GM19452 (cell line): ENCODE measurements around the gene TMEM92.
"Not testable (repeated sequence)": the region's sequence is repeated elsewhere in the genome, so short reads cannot be mapped to it uniquely, and the experiment has no call there.

Experiments
- ATAC-seq: cut with Tn5 transposase; IDR thresholded peaks from one replicate; pipeline ENCODE4 v1.9.1; 2021; ENCODE audit not compliant: unreplicated experiment

TMEM92 gene

GRCh38 chr17:50273654-50274040 is 619 bp upstream of the TMEM92 start:
- no peak for ATAC-seq

- ATAC-seq, result no peak
Measured at GRCh38 chr17:50274897-50275221, 593 bp downstream of the TMEM92 start.

DNA sequence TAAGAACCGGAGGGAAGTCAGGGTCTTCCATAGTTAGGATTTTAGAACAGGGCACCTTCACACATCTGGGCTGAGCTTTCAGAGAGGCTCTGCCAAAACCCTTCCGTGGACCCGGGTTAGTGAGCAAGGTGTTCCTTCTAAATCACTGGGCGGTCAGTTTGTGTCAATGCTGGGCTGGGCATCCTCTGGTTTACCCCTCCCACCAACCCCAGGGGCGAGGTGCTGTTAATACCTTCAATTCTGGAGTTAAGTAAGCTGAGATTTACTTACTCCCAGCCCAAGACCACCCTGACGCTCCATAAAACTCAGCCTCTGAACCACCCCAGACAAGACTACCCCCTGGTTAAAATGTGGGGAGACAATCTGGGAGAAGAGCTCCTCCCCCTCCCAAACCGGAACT is 1.0 kb downstream of the TMEM92 start:
- ATAC-seq, result no peak

- ATAC-seq, result no peak
Measured at GRCh38 chr17:50276588-50277356, 2.5 kb downstream of the TMEM92 start.

GRCh38 chr17:50277357-50277754 is 3.1 kb downstream of the TMEM92 start:
- no peak for ATAC-seq

GRCh38 chr17:50278526-50279180 is 4.4 kb downstream of the TMEM92 start:
- no peak for ATAC-seq

DNA sequence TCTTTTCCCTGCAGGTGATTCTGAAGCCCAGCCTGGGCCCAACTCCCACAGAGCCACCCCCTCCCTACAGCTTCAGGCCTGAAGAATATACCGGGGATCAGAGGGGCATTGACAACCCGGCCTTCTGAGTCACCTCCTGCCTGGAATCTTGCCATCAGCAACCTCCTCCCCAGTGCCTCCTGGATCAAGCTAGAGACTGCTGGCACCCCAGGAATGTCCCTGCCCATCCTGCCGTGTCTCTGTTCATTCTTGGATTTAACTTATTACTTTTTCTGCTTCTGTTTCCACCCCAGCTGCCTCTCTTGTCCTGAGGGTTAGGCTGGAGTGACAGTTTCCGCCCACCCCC is 4.9 kb downstream of the TMEM92 start:
- no peak for ATAC-seq

GRCh38 chr17:50279639-50280038 is 5.4 kb downstream of the TMEM92 start:
- ATAC-seq, result no peak

- ATAC-seq, result no peak
Measured at GRCh38 chr17:50280068-50280467, 5.8 kb downstream of the TMEM92 start.

DNA sequence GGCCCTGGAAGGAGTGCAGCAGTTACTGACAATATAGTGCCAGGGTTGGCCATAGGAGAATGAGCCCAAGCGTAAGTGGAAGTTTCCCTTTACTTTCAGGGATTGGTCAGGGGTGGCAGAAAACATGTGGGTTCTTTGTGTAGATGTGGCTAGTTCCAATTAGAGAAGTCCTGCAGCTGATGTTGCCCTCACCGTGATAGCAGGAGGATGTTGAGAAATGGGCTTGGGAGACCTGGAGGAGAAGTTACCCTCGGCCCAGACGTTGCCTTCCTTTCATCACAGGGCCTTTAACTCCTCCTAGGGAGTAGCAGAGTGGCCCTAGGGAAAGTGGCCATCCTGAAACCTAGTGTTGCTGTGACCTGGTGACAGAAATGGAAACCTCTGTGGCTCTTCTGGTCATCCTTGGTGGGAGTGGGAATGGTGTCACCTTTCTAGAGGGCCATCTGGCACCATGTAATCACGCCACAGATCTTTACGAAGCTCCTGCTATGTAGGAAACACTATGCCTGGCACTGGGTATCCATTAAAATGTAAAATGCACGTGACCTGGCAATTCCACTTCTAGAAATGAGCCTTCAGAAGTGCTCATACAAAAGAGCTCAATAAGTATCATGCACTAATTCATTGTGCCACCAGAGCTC is 6.7 kb downstream of the TMEM92 start:
- no peak for ATAC-seq

DNA sequence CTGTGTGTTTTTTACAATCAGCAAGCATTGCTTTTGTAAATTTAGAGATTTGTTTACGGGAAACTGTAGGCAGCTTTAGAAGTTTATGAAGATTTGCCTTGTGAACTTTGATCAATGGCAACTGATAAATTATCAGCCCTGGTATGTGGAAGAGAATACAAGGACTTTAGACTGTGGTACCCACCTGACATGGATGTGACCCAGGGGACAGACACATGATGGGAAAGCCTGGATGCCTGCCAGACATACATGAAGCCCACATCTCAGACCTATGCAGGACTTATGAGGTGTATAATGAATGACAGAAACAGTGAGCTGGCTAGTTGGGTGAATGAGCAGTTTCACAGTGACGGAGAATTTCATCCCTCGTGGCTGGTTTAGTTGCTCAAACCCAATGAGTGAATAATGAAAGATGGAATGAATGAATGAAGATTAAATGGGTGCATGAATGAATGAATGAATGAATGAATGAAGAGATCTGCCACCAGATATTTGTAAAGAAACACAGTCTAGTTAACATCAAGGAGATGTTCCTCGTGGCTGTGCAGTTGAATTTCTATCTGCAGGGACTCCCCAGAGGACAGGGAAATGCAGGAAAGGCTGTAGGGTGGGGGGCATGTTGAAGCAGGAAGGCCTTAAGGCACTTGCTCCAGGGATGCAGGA is 7.6 kb downstream of the TMEM92 start:
- ATAC-seq, result no peak

DNA sequence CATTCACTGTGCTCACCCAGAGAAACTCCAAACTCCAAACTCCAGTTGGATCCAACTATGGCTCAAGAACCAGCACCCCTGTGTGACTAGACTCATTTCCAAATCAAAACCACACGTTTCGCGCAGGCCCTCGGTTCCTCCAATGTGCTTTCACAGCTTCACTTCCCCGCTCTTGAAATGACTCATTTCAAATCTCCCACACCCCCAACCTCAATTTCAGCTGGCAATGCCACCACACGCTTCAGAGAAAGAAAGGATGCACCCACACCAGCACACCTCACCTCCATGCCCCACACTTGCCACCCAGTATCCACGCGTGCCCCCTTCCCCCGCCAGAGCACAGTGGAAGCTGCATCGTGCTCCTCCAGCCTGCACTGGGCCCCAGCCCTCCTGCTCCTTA is 9.0 kb downstream of the TMEM92 start:
- no peak for ATAC-seq

DNA sequence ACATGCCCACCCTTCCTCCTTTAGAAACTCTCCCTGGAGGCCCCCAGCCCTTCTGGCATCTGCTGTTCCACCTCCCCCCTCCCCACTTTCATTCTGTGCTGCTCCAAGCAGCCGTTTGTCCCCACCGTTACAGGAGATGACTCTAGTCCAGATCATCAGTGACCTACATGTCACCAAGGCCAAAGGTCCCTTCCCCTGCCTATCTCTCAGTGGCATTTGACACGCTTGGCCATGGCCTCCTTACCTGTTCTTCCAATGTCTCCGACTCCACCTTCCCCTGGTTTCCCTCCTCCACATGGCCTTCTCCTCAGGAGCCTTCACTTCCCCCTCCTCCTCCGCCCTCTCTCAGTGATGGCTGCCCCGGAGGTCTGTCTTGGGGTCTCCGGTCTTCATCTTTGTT is 9.4 kb downstream of the TMEM92 start:
- no peak for ATAC-seq

DNA sequence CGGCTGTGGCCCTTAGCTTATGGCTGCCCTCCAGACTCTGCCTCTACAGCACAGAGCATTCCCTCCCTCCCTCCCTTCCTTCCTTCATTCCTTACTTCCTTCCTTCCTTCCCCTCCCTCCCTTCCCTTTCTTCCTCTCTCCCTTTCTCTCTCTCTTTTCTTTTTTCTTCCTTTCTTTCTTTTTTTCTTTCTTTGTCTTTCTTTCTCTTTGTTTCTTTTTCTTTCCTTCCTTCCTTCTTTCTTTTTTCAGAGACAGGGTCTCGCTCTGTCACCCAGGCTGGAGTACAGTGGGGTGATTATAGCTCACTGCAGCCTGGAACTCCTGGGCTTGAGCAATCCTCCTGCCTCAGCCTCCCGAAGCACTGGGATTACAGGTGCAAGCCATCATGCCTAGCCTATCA is 11.7 kb downstream of the TMEM92 start:
- no peak for ATAC-seq

DNA sequence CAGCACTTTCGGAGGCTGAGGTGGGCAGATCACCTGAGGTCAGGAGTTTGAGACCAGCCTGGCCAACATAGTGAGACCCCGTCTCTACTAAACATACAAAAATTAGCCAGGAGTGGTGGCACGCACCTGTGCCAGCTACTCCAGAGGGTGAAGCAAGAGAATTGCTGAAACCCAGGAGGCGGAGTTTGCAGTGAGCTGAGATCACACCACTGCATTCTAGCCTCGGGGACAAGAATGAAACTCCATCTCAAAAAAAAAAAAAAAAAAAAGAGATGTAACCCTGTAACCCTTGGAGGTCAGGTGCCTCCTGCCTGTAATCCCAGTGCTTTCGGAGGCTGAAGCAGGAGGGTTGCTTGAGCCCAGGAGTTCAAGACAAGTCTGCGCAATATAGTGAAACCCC is 13.0 kb downstream of the TMEM92 start:
- not testable (repeated sequence) for ATAC-seq

DNA sequence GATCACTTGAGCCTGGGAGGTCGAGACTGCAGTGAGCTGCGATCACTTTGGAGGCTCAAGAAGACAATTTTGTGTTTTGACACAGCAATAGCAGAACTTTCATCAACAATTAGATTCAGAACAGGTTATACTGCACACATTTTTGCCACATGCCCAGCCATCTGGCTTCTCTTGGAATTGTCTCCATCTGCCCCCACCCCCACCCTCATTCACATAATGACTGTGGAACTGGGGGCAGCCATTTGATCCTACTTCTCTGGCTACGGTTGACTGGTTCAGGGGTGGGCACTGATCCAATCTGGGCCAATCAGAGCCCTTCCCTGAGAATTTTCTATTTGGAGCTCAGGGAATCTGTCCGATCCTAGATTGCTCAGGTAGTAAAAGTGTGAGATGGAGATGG is 14.0 kb downstream of the TMEM92 start:
- no peak for ATAC-seq

DNA sequence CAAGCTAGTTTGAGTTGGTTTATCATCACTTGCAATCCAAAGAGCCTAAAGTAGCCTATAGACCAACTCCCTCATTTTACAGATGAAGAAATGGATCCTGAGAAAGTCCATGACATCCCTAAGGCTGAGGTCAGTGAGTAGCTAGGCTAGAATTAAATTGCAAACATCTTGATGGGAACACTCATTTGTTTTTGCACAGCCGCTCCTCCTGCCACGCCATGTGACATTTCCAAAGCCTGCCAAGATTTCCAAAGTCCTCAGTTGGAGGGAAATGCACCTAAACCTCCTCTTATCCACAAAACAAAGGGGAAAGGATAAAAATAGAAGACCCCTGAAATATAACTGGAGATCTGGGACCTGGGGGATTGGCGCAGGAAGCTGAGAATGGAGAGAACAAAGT is 15.0 kb downstream of the TMEM92 start:
- ATAC-seq, result no peak

GRCh38 chr17:50289991-50290702 is 15.9 kb downstream of the TMEM92 start:
- ATAC-seq, result no peak

DNA sequence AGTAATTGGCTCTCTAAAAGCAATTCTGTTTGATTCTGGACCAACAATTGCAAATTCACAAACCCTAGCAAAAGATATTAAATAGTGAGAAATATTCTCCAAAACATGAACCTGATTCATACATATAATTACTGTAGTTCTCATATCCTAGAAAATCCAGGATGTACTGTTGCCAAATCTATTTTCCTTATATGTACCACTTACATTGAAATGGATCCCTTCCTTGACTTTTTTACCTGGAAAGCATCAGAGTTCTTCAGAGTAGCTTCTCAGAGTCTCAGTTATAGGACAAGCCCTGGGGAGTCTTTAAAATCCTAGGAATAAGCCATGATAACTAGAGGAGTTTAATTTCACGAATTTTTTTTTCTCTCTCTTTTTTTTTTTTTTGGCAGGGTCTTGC is 16.7 kb downstream of the TMEM92 start:
- ATAC-seq, result no peak

DNA sequence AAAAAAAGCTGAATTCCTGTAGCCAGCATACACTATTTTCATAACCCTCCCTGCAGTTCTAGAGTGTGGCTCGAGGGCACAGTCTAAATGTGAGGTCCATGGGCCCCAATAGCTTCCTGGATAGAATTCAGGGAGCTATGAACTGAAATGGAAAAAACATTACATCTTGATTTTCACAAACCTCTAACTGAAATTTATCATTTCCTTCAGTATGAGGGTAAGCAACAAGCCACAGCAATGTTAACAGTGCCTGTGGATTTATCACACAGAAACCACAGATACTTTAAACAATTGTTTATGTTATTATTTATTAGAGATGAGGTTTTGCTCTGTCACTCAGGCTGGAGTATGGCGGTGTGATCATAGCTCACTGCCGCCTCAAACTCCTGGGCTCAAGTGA is 18.2 kb downstream of the TMEM92 start:
- ATAC-seq, result no peak

- no peak for ATAC-seq
Measured at GRCh38 chr17:50295021-50295420, 20.8 kb downstream of the TMEM92 start.
